Caco-2 (cell line): Measurements from ENCODE around the gene CFB. TPM values are rescaled to one million over a fixed set of nuclear protein-coding genes. Genes with fewer than 3 reads are reported as not detected.

Source experiments
- BruUV-seq: library from RNA; stranded (reverse); fragments of 400-500 nt; replicated peaks from 2 replicates; lab custom pipeline; 2021; lab: Mats Ljungman, UMichigan
- CTCF ChIA-PET: fragments of 300-600 bp; sonication (Branson Sonifier 250); formaldehyde crosslinking; loops from one replicate; lab custom pipeline; 2022; ENCODE audit warnings: antibody characterized with exemption; lab: Charles Lee
- POLR2A ChIA-PET: fragments of 300-600 bp; sonication (Branson Sonifier 250); formaldehyde crosslinking; loops from one replicate; lab custom pipeline; 2022; ENCODE audit warnings: antibody characterized with exemption; lab: Charles Lee
- DNase-seq, 2 experiments: peaks; one replicate each; pipeline versions ENCODE4 v3.0.0 to v3.0.0-alpha.2; 2020 to 2022
- H3K27me3 ChIP-seq: replicated peaks from 2 replicates; pipeline ENCODE4 v1.6.0; 2011; ENCODE audit warnings: low read length; ENCODE audit not compliant: control insufficient read depth, insufficient read depth
- H3K36me3 ChIP-seq: 2 replicates; pipeline ENCODE4 v1.5.1; 2011; ENCODE audit warnings: low read length; ENCODE audit not compliant: control insufficient read depth, insufficient read depth
- H3K4me1 ChIP-seq: fragments of 250-450 bp; sonication (Bioruptor Pico); 2 replicates; pipeline ENCODE4 v1.5.1; 2020; ENCODE audit warnings: mild to moderate bottlenecking
- H3K4me3 ChIP-seq: 2 replicates; pipeline ENCODE4 v1.5.1; 2011; ENCODE audit warnings: low read depth, mild to moderate bottlenecking, control low read depth, low read length
- H3K9me3 ChIP-seq: fragments of 250-450 bp; sonication (Bioruptor Pico); 2 replicates; pipeline ENCODE4 v1.5.1; 2020; ENCODE audit warnings: mild to moderate bottlenecking, moderate library complexity
- H3K27ac Mint-ChIP-seq: one replicate; pipeline ENCODE4 v1.8.0; 2022; ENCODE audit warnings: mixed read lengths; ENCODE audit not compliant: unreplicated experiment
- H3K27me3 Mint-ChIP-seq: one replicate; pipeline ENCODE4 v1.8.0; 2022; ENCODE audit warnings: mixed read lengths; ENCODE audit not compliant: insufficient read depth, unreplicated experiment
- H3K36me3 Mint-ChIP-seq: one replicate; pipeline ENCODE4 v1.8.0; 2022; ENCODE audit warnings: mild to moderate bottlenecking, mixed read lengths; ENCODE audit not compliant: insufficient read depth, unreplicated experiment
- H3K4me1 Mint-ChIP-seq: one replicate; pipeline ENCODE4 v1.8.0; 2022; ENCODE audit warnings: low read depth, mixed read lengths; ENCODE audit not compliant: unreplicated experiment
- H3K4me3 Mint-ChIP-seq: one replicate; pipeline ENCODE4 v1.8.0; 2022; ENCODE audit warnings: mild to moderate bottlenecking, moderate library complexity, mixed read lengths; ENCODE audit not compliant: unreplicated experiment
- H3K9me3 Mint-ChIP-seq: one replicate; pipeline ENCODE4 v1.8.0; 2022; ENCODE audit warnings: mixed read lengths; ENCODE audit not compliant: unreplicated experiment
- CTCF ChIP-seq, 2 experiments: fragments of 200-600 bp in 1 of 2; IDR thresholded peaks; 1 replicate in 1 of 2; 2 replicates in 1 of 2; pipeline versions ENCODE4 v1.5.1 to v1.8.0; 2011 to 2022; ENCODE audit warnings: antibody characterized with exemption in 1 of 2, control low read depth in 1 of 2, inconsistent platforms in 1 of 2, low read depth in 1 of 2, low read length in 1 of 2, mild to moderate bottlenecking in 1 of 2, moderate library complexity in 1 of 2; ENCODE audit not compliant: insufficient read depth in 1 of 2, severe bottlenecking in 1 of 2, unreplicated experiment in 1 of 2
- intact Hi-C: fragments of 100-400 bp; cut with micrococcal nuclease; formaldehyde crosslinking; loops from one replicate; pipeline ENCODE4 v1.10.0; 2022; ENCODE audit not compliant: unreplicated experiment
- total RNA-seq: library from RNA; stranded (reverse); gene quantifications from 2 replicates; pipeline ENCODE4 v1.2.3, GENCODE V29; 2022

CFB gene
- total RNA-seq, 1 experiment from 2014 or later = 32.1 TPM

GRCh38 chr6:31918069-31918720 lies 27.7 kb upstream of the CFB start:
- no peaks in the 10 kb centered on the region for H3K9me3 Mint-ChIP-seq
- H3K4me3 Mint-ChIP-seq = no peak overlapping the region
- Histone ChIP-seq H3K36me3 (no peaks in the 10 kb centered on the region), H3K9me3 (no peaks in the 10 kb centered on the region), H3K27me3 (no peaks in the 10 kb centered on the region), H3K4me3 (no peak overlapping the region), H3K4me1 (peaks cover 15% of the 10 kb centered on the region)
- intact Hi-C loops = no loop called here
- TF ChIP-seq CTCF (IDR thresholded peaks at IDR 0.05; ENCODE audit: insufficient read depth in 1 of 2, low read depth in 1 of 2, low read length in 1 of 2, severe bottlenecking in 1 of 2, unreplicated experiment in 1 of 2) = no peak
- H3K27me3 Mint-ChIP-seq = no peaks in the 10 kb centered on the region
- H3K27ac Mint-ChIP-seq = no peak overlapping the region
- H3K4me1 Mint-ChIP-seq = peaks cover 23% of the 10 kb centered on the region
- no TSS peak for BruUV-seq
- no peak for DNase-seq
- ChIA-PET POLR2A (interaction anchor here (0.7 kb wide), 1 partner anchor 78 kb away, joined by 3 read pairs; no protein-coding TSS in a partner anchor), CTCF (interaction anchor here (0.6 to 0.7 kb wide), 3 partner anchors 23 to 1050 kb away, joined by 4 to 5 read pairs (median 4); no protein-coding TSS in a partner anchor)
- H3K36me3 Mint-ChIP-seq = no peaks in the 10 kb centered on the region

DNA sequence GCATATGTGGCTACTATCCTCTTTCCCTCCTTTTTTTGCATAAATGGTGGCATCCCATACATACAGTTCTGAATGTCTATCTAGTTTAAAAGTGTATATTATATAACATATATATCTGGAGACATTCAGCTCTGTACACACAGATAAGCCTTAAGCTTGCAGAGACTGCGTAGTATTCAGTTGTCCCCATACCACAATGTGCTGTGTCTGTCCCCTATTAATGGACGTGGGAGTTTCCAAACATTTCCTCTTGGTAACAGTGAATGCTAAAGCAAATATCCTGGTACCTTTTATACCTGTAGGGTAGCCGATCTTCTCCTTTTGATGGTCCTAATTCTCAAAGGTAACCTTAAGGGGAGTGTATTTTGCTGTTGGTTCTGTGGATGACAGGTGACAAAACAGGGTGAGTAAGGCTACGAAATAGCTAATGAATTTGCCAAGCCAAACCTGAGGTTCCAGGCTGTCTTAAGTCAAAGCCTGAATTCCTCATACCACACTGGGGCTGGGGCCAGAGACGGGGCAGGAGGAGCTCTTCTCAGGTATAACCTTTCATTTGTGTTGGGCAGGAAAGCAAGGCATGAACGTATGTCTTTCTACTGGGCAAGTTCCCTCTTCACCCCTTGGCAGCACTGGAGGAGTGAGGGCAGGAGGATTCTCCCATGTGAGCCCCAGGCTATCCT lies 26.1 kb upstream of the CFB start:
- Mint-ChIP-seq H3K27ac (no peak overlapping the region), H3K4me3 (no peak overlapping the region), H3K27me3 (no peaks in the 10 kb centered on the region), H3K9me3 (no peaks in the 10 kb centered on the region), H3K36me3 (no peaks in the 10 kb centered on the region), H3K4me1 (peaks cover 23% of the 10 kb centered on the region)
- Histone ChIP-seq H3K4me1 (peaks cover 15% of the 10 kb centered on the region), H3K4me3 (no peak overlapping the region), H3K36me3 (no peaks in the 10 kb centered on the region), H3K9me3 (no peaks in the 10 kb centered on the region), H3K27me3 (no peaks in the 10 kb centered on the region)
- TF ChIP-seq CTCF (IDR thresholded peaks at IDR 0.05; ENCODE audit: insufficient read depth in 1 of 2, low read depth in 1 of 2, low read length in 1 of 2, severe bottlenecking in 1 of 2, unreplicated experiment in 1 of 2) = no peak
- no peak for DNase-seq
- no TSS peak for BruUV-seq
- ChIA-PET CTCF (interaction anchor here (0.6 to 1.3 kb wide), 3 partner anchors 9 to 57 kb away, joined by 3 to 4 read pairs (median 3); no protein-coding TSS in a partner anchor), POLR2A (interaction anchor here (0.7 kb wide), 1 partner anchor 22 kb away, joined by 7 read pairs; the partner anchor contains the start of gene EHMT2)
- intact Hi-C loops = loop anchor here (2.0 kb wide), 1 partner anchor 21 kb away; no protein-coding TSS in a partner anchor

DNA sequence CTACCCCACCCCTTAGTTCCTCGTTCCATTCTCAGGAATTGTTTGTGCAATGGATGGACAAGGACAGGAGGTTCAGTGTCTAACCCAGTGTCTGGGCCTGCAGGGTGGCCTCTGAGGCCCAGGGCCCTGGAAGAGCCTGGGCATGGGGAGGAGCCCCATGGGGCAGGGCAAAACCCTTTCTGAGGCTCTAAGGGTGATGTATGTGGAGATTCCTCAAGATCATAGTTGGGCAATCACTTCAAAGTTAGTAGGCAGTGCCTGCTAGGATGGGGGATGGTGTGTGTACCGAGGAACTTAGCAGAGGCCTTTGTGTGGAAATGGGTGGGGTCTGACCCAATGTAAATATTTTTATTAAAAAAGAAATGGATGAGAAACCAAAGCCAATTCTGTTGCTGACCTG lies 25.1 kb upstream of the CFB start:
- ChIA-PET CTCF (interaction anchor here (0.7 kb wide), 1 partner anchor 32 kb away, joined by 3 read pairs; no protein-coding TSS in a partner anchor), POLR2A (interaction anchor here (0.8 to 1.7 kb wide), 3 partner anchors 18 to 32 kb away, joined by 3 to 4 read pairs (median 3); partner anchors contain the start of gene CFB)
- H3K4me3 ChIP-seq = no peak overlapping the region
- no peaks in the 10 kb centered on the region; the same call in 1 of the 2 replicates for H3K36me3 ChIP-seq
- no peak overlapping the region for H3K4me3 Mint-ChIP-seq
- H3K27me3 ChIP-seq = no peaks in the 10 kb centered on the region
- no peak overlapping the region for H3K27ac Mint-ChIP-seq
- intact Hi-C loops = loop anchor here (2.0 kb wide), 1 partner anchor 20 kb away; no protein-coding TSS in a partner anchor
- H3K27me3 Mint-ChIP-seq = no peaks in the 10 kb centered on the region
- H3K36me3 Mint-ChIP-seq = no peaks in the 10 kb centered on the region
- BruUV-seq = no TSS peak
- H3K4me1 Mint-ChIP-seq = peaks cover 20% of the 10 kb centered on the region
- peak in 1 of 2 experiments; percentile 51 for DNase-seq
- H3K9me3 Mint-ChIP-seq = no peaks in the 10 kb centered on the region
- H3K4me1 ChIP-seq = peaks cover 15% of the 10 kb centered on the region
- no peaks in the 10 kb centered on the region for H3K9me3 ChIP-seq
- TF ChIP-seq CTCF (IDR thresholded peaks at IDR 0.05; ENCODE audit: insufficient read depth in 1 of 2, low read depth in 1 of 2, low read length in 1 of 2, severe bottlenecking in 1 of 2, unreplicated experiment in 1 of 2) = no peak
